ENCODE results near the gene SORD.
"Not testable (repeated sequence)": the region's sequence is repeated elsewhere in the genome, so short reads cannot be mapped to it uniquely, and the experiment has no call there.

Gene SORD

DNA sequence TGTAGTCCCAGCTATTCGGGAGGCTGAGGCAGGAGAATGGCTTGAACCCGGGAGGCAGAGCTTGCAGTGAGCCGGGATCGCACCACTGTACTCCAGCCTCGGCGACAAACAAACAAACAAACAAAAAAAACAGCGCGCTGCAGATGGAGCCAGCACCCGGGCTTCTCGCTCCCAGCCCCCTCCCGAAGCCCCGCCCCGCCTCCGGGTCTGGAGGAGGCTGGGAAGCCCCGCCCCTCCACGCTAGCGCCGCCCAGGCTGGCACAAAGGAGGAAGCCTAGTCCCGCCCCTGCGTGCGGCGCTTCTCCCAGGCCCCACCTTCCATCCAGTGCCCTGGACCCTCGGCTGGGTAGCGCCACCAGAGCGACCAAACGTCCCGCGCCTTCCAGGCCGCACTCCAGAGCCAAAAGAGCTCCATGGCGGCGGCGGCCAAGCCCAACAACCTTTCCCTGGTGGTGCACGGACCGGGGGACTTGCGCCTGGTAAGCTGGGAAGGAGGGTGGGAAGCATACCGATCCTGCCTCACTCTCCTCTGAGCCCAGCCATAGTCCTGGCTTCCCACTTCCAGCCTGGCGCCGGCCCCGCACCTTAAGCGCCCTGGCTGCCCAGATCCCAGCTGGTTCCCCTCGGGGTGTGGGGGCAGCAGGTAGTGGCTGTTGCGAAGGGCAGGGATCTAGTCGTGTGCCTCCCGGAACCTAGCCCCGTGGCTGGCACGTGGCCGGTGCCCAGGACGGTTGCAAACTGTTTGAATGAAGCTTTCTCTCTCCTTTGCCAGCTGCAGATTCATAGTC, at the start of gene SORD:
Gene SORD (plus strand): TSS at position 325 of the 788 bp plus-strand sequence. CDS start 89 bp downstream, at position 414.
- peak; percentile 37 to 91 (median 82) for DNase-seq

DNA sequence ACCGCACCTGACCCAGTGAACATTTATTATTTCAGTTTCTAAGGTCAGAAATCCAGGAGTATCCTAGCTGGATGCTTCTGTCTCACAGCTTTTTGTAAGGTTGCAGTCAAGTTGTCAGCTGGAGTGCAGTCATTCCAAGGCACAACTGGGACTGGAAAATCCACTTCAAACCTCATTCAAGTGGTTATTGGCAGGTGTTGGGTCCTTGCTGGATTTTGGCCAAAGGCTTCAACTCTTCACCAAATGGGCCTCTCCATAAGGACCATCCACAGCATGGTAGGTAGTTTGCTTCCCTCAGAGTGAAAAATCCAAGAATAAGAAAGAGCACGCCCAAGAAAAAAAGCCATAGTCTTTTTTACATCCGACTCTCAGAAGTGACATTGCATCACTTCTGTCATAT, 46.8 kb upstream of the SORD start:
- DNase-seq = not testable (repeated sequence)

DNA sequence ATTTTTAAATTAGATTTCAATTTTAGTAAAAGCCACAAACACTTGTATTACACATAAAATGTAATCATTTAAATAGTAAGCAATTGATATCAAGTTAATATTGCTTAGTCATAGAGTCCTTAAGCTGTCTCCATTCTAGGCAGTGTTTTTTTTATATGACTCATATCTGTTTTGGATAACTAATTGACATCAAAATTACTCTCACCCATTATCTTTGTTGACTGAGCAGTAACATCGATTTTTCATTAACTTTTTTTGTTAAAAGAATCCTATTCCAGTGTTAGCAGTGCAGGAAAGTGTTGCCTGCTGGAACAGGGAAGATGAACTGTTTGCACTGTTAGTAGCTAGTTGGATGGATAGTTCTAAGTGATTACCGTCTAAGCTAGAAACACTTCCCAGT, 45.2 kb upstream of the SORD start:
- not testable (repeated sequence) for DNase-seq

DNA sequence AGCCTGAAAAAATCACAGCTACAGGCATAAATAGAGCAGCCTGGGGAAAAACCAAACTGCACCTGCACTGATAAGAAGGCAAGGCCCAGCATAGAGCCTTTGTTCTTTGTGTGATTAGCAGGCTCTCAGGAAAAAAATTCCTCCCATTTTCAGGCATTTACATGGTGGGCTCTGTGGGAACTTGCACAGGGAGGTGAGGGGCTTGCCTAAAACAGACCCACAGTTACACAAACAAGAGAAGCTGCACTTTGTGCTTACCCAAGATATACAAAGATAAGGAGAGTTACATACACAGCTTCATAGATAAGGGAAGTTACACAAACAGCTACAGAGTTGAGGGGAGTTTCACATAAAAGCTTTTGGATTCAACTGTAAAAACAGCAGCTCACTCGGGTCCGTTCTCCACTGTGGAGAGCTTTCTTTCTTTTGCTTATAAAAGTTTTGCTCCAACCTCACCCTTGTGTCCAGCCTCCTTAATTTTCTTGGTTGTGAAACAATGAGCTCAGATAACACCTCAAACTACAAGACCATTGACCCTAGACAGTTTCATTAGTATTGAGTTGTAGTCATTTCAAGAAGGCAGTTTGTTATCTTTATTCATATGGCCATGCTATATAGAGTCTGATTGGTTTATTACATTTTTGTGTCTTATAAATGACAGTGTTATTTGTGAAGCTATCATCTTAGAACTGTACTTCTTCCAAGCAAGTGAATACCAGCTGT, 43.2 kb upstream of the SORD start:
- DNase-seq = not testable (repeated sequence)

DNA sequence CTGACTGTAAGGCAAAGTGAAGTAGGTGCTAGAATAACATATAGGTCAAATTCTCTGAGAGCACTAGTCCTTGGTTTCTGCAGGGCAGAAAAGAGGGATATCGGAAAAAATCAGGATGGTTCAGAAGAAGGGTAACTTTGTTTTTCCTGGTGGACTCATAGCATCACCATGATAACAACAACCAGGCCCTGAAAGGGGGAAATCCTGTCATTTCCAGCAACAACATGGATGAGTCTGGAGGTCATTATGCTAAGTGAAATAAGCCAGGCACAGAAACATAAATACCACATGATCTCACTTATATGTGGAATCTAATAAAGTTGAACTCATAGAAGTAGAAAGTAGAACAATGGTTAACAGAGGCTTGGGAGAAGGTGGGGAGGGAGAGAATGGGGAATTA, 38.9 kb upstream of the SORD start:
- DNase-seq = not testable (repeated sequence)

DNA sequence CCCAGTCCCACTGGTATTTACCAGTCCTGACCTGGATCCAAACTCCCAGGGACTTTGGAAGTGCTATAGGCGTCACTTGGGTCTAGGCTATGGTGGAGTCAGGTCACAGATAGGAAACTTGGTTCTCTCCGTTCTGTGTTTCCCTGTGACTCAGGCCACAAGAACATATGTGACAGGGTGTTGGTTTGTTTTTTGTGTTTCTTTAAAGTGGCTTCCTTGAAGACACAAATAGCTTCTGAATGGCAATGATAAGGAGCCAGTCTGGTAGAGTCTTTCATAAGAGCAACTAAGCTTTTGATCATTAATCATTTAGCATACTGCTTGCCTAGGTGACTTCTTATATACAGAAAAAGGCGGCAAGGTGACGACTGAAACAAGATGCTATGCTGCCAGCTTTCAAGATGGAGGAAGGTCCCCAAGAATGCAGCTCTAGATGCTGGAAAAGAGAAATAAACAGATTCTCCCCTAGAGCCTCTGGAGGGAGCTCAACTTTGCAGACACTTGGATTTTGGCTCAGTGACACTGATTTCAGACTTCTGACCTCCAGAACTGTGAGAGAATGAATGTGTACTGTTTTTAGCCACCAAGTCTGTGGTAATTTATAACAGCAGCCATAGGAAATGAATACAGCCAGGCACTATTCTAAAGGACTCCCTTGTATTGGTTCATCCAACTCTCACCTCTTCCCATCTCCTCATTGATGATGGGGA, 36.5 kb upstream of the SORD start:
- DNase-seq = not testable (repeated sequence)

DNA sequence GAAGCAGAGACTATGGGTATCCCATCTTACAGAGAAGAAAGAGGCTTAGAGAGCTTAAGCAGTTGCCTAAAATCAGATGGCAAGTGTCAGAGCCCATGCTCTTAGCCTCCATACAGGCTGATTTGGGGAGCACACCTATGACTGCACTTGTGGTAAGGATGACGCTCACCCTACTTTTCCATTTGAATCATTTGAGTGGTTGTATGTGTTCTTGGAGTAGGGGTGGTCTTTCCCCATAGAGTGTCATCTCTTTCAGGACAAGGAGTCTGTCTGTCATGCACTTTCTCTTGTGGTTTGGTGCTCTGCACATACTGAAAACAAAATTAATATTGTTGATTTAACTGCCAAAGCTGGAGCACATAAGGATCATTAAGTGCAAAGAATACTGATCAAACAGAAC, 35.3 kb upstream of the SORD start:
- DNase-seq = not testable (repeated sequence)

DNA sequence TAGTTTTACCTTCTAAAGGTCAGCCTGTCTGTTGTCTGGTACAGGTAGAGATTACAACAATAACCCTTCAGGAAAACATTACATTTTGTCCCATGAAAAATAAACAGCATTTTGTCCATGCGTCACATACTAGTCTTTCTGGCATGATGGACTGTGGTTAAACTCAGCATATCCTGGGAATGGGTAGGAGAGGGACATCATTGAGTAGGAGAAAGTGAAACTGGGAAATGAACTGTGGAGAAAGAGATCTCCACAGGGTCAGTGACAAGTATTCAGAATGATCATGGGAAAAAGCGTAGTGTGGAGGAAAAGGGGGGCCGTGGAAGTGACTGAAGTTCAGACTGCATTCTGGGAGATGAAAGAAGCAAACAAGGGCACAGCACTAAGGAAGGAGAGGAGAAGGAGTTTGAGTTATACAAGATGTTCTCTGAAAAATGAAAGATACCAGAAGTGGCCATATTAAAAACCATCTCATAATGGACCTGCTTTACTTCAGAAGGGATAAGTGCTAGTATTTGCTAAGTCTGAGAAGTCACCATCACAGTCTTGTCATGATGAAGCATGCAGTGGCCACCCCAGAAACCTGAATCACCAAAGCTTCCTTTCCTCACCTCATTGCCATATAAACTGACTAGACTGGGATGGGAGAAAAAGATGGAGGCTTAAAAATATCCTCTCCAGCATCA, 34.7 kb upstream of the SORD start:
- DNase-seq = not testable (repeated sequence)

DNA sequence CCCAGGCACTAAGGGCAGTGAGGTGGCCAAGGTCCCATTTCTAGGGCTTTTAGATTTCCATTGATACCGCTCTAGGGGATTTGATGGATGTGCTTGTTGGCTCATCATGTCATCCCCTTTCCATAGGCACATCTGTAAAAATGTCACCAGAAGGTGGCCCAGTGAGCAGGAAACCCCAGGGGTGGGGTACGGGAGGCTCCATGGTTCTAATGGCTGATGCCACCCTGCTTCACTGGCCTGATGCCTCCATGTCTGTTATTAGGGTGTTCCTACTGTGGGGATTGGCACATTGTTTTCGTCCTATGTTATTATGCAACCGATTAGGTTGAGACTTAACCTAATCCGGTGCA, 34.1 kb upstream of the SORD start:
- not testable (repeated sequence) for DNase-seq

DNA sequence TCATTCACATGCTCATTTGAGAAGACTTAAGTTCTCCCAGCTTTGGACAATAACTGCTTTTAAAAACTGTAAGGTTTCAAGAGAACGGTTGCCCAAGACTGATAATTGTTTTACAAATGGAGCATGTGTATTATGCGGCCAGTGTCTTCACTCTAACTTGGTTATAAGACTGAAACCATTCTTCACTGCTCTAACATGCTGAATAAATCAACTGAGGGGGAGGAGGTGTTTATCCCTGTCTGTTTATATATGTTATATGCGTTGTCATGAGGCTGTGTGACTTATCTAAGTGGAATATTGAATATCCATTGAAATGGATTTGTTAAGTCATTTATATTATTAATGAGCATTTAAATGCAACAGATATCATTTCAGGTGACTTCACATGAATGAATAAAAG, 25.4 kb upstream of the SORD start:
- DNase-seq = not testable (repeated sequence)

DNA sequence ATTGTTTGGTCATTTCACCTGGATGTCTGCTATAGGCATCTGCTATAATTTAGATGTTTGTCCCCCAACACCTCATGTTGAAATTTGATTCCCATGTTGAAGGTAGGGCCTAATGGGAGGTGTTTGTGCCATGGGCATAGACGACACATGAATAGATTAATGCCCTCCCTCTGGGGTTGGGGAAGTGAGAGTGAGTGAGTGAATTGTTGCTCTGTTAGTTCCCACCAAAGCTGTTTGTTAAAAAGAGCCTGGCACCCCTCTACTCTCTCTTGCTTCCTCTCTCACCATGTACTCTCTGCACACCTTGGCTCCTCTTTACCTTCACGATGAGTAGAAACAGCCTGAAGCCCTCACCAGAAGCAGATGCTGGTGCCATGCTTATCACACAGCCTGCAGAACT, 23.9 kb upstream of the SORD start:
- DNase-seq = no peak

DNA sequence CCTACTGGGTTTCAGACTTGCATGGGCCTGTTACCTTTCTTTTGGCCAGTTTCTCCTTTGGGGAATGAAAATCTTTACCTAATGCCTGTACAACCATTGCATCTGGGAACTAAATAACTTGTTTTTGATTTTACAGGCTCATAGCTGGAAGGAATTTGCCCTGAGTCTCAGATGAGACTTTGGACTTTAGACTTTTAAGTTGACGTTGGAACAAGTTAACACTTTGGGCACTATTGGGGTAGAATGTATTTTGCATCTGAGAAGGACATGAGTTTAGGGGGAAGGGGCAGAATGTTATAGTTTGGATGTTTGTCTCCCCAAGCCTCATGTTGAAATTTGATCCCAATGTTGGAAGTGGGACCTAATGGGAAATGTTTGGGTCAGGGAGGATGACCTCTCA, 21.8 kb upstream of the SORD start:
- not testable (repeated sequence) for DNase-seq

DNA sequence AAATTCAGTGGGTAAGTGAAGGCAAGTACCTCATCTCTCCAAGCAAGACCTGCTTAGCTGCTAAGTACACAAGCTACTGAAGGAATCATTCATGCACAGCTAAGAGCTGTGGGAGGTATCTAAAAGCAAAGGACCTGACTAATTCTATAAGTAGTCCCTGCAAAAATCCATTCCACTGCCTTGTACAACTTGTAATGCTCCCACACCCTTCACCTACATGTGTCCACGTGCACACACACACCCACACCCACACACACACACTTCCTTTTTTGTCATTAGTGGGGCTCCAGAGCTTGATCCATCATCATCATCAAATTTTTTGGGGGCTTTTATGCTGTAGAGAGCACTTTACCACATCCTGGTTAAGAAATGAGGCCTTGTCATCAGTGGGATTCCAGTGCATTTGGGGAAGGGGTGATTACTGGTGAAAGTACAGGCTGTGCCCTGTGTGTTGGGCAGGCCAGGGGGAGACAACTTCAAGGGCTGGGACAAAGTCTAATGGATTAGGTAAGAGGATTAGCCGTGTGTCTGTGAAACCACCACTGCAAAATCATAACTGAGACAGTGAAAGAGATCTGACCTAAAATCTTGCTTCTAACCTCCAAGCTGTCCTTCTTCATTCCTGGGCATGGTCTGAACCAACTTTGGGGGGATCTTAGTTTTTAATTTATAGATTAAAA, 19.1 kb upstream of the SORD start:
- not testable (repeated sequence) for DNase-seq

DNA sequence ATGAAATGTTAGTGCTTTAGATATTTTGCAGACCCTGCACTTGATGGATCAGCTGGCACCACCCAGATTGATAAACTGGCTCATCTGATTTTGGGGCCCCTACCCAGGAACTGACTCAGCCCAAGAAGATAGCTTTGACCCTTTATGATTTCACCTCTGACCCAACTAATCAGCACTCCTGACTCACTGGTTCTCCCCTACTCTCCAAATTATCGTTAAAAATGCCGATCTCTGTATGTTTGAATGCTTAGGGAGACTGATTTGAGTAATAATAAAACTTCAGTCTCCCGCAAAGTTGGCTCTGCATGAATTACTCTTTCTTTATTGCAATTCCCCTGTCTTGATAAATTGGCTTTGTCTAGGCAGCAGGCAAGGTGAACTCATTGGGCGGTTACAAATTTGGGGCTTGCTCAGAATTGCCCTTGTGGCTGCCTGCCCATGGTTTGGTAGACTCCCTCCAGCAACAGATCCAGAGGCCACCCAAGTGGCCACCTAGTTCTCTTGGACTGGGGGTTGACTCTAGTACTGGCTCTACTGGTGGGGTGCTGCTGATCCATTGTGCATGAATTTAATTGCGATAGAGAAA, 18.3 kb upstream of the SORD start:
- DNase-seq = not testable (repeated sequence)

DNA sequence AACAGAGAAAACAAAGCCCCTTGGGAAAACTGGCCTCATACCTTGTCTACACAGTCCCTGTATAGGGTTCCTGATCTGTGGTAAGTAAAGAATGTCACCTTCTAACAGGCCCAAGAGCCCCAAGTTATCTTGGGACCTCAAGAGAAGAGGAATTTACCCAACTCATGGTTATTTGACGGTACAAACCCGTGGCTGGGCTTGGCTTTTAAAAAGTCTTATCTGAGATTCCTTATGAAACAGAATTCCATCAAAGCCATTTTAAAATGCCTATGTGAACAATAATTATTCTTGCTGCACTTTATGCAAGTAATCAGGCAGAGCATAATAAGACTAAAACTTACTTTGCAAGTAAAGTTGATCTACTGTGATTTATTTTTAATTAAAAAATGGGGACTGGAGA, 13.9 kb upstream of the SORD start:
- DNase-seq = no peak

DNA sequence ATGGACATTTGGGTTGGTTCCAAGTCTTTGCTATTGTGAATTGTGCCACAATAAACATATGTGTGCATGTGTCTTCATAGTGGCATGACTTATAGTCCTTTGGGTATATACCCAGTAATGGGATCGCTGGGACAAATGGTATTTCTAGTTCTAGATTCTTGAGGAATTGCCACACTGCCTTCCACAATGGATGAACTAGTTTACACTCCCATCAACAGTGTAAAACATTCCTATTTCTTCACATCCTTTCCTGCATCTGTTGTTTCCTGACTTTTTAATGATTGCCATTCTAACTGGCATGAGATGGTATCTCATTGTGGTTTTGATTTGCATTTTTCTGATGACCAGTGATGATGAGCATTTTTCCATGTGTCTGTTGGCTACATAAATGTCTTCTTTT, 7.9 kb upstream of the SORD start:
- not testable (repeated sequence) for DNase-seq

DNA sequence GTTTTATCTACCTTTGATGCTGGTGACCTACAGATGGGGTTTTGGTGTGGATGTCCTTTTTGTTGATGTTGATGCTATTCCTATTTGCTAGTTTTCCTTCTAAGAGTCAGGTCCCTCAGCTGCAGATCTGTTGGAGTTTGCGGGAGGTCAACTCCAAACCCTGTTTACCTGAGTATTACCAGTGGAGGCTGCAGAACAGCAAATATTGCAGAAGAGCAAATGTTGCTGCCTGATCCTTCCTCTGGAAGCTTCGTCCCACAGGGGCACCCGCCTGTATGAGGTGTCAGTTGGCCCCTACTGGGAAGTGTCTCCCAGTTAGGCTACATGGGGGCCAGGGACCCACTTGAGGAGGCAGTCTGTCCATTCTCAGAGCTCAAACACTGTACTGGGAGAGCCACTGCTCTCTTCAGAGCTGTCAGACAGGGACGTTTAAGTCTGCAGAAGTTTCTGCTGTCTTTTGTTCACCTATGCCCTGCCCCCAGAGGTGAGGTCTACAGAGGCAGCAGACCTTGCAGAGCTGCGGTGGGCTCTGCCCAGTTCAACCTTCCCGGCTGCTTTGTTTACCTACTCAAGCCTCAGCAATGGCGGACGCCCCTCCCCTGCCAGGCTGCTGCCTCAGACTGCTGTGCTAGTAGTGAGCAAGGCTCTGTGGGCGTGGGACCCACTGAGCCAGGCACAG, 2.6 kb upstream of the SORD start:
- DNase-seq = not testable (repeated sequence)

DNA sequence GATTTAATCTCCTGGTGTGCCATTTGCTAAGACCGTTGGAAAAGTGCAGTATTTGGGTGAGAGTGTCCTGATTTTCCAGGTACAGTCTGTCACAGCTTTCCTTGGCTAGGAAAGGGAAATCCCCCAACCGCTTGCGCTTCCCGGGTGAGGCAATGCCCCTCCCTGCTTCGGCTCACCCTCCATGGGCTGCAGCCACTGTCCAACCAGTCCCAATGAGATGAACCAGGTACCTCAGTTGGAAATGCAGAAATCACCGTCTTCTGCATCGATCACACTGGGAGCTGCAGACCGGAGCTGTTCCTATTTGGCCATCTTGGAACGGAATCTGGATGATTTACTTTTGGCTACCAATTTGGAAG, 2.1 kb upstream of the SORD start:
- not testable (repeated sequence) for DNase-seq

DNA sequence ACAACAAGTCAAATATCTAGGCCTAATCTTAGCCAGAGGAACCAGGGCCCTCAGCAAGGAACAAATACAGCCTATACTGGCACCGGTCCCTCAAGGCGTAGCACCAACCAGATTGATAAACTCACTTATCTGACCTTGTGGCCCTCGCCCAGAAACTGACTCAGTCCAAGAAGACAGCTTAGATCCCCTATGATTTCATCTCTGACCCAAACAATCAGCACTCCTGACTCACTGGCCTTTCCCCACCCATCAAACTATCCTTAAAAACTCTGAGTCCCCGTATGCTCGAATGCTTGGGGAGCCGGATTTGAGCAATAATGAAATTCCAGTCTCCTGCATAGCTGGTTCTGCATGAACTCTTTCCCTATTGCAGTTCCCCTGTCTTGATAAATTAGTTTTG, 1.6 kb upstream of the SORD start:
- no peak for DNase-seq

DNA sequence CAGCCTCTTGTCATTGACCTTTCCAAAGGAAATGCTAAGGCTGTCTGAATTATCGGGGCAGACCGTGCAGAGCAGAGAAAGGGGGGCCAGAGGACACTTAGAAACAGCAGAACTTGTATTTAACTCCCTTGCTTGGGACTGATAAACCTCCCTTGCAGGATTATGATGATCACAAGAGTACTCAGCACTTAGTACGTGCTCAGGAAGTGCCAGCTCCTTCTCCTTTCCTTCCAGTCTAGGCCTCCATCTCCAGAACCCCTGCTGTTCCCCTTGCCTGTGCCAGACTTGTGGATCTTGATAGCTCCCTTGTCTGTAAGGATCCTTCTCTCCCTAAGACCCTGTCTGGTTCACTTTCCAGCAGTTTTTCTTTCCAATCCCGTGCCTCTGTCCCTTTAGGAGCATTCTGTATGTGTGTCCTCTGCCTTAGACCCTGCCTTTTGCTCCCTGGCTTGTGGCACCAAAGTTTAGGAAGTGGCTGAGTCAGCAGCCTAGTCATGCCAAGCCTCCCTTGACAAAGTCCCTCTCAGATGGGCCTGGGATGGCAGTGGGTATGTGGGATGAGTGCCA, 747 bp downstream of the SORD start:
- DNase-seq = peak in 7 of 14 donors; percentile 13 to 46 (median 24)

DNA sequence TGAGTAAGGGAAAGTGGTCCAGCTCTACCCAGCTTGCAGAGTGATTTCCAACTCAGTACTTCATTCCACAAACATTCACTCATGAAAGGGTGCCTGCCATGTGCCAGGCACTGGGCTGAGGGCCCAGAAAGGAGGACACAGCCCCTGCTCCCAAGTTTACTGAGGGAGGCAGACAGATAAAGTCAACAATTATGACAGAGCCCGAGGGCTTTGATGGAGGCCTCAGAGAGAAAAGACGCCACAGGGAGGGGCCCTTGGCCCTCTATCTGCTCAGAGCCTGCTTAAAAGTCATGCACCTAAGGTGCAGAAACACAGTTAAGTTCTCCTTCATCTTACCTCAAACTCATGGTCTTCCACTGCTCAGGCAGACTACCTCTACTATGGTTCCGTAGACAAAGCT, 1.7 kb downstream of the SORD start:
- peak in 1 of 14 donors; percentile 17 for DNase-seq

All from C1 segment of cervical spinal cord (tissue), 14 donors.